SK-N-SH (cell line): ENCODE results near the gene CDH13.

Experiments used
- CTCF ChIP-seq: fragments of 200-600 bp; sonication (generic); IDR thresholded peaks from 2 replicates; pipeline ENCODE4 v1.6.1; 2017; ENCODE audit warnings: antibody characterized with exemption, mild to moderate bottlenecking, moderate library complexity
- EZH2phosphoT487 ChIP-seq: fragments of 200-600 bp; sonication (generic); IDR thresholded peaks from 2 replicates; pipeline ENCODE4 v1.6.1; 2017; ENCODE audit warnings: low read depth, mixed run types, mild to moderate bottlenecking, antibody characterized with exemption, moderate library complexity, borderline replicate concordance
- GABPA ChIP-seq: IDR thresholded peaks from 2 replicates; pipeline ENCODE4 v1.4.0; 2012; ENCODE audit warnings: low read depth, mild to moderate bottlenecking
- JUND ChIP-seq: IDR thresholded peaks from 2 replicates; pipeline ENCODE4 v1.4.0; 2012
- NFIC ChIP-seq: IDR thresholded peaks from 2 replicates; pipeline ENCODE4 v1.4.0; 2012; ENCODE audit warnings: borderline replicate concordance
- PBX3 ChIP-seq: IDR thresholded peaks from 2 replicates; pipeline ENCODE4; 2012
- RCOR1 ChIP-seq: fragments of 150-350 bp; IDR thresholded peaks from 2 replicates; pipeline ENCODE4 v1.6.1; 2017; ENCODE audit warnings: antibody characterized with exemption, low read length

GRCh38 chr16:82955741-82956348, 329.1 kb downstream of the CDH13 start:
- no peak for TF ChIP-seq CTCF
- no peak for TF ChIP-seq JUND
- no peak for TF ChIP-seq EZH2phosphoT487
- TF ChIP-seq NFIC, result no peak
- TF ChIP-seq RCOR1, result no peak
- TF ChIP-seq PBX3, result no peak
- no peak for TF ChIP-seq GABPA
